Left renal cortex interstitium (tissue), 4 donors: ENCODE data around the gene SLC6A15. TPM values are rescaled to one million over a fixed set of nuclear protein-coding genes. Genes with fewer than 3 reads are reported as not detected.
A peak's percentile ranks its signal among the peaks of the same experiment; 100 is the strongest.

ENCODE experiments used
- DNase-seq, 4 donors: peaks; one replicate each; pipeline ENCODE4 v3.0.0-alpha.2; 2013; ENCODE audit warnings: low read depth in 4 of 4, low spot score in 2 of 4, missing footprints in 1 of 4
- polyA plus RNA-seq, 4 donors: library from polyadenylated mRNA; unstranded; fragments of 120-200 nt; gene quantifications; one replicate each; pipeline ENCODE4 v1.2.1, GENCODE V29; 2013; ENCODE audit not compliant: insufficient read length in 4 of 4

The SLC6A15 gene
- polyA plus RNA-seq = 1 to 10 TPM in 3 of 4 donors, under 1 TPM in 1; 0.46 to 2.0 (median 1.1) TPM

DNA sequence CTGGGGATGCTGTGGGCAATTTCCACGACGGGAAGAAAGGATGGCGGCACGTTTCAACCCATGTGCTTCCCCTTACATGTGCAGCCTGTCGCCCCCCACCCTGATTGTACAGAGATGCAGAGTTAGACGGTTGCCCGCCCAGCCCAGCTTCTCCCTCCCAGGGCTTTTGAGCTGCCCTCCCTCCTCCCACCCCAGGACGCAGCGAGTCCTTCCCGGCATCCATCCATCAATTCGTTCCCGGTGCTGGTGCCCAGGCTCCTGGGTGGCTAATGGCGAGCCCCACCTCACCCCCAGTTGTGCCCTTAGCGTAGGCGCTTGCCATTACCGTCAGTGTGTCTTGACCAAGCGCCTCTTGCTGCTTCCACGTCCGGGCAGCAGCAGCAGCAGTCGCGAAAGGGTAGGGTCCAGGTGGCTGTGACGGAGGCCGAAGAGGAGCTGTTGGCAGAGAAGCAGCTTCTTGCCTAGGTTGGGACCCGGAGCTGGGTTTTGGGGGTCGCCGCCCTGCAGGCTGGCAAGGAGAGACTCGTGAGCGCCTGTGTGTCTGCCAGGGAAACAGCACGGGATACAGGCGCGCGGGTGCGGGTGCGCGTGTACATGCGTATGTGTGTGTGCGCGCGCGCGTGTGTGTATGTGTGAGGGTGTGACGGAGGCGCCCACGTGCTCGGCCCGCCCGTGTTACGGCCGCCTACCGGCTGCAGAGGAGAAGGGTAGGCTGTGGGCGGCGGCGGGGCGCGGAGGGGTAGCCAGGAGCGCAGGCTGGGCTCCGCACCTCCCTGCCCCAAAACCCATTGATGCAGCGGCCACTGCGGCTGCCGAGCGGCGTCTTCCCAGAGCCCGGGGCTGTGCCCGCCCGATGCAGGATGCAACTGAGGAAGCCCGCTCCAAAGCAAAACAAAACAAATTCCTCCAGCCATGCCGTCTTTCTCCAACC, at the start of gene SLC6A15:
TSS of gene SLC6A15 (minus strand) at position 602 of the 931 bp plus-strand sequence. CDS start 20,679 bp downstream, outside the sequence.
- DNase-seq = peak in 2 of 4 donors; percentile 35 to 36

DNA sequence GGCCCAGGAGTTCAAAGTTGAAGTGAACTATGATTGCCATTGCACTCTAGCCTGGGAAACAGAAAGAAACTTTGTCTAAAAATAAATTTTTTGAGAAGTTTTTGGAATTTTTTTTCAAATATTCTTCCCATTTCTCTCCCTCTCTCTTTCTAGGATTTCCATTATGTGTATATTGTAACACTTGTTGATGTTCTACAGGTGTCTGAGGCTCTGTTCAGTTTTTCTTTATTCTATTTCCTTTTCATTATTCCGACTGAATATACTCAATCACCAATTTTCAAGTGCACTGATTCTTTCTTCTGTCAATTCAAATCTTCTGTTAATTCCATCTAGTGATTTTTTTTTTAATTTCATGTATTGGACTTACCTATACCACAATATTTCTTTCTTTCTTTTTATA, 48.3 kb upstream of the SLC6A15 start:
- no peak for DNase-seq

DNA sequence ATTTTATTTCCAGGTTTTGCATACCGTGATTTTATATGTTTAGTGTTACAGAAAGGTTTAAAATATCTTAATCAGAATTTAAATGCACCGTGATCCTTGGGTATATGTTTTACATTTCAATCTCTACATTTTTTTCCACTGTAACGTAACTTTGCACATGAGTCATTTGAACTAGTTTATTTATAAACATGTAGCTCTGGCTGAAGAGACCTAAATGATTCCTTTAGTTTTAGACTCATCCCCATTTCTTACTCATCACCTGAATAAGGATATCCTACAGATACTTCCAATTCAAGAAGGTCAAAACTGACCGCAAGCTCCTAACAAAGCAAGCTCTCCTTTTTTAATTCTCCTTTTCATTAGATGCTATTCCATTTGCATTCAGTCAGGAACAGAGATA, 42.7 kb upstream of the SLC6A15 start:
- no peak for DNase-seq

DNA sequence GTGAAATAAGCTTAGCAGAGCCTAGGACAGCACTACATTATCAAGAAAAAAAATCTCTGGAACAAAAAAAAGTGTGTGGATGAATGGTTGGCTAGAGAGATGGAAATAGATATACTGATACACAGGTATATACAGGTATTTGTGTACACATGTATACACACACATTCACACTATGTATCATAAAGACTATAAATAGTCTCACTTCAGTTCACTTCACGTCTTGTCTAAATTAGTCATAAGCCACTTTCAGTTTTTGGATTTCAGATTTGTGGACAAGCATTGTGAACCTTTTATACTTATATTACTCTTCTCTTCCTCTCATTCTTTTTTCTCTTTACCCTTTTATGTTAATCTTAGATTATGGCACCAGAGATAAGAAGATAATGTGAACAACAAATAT, 41.8 kb upstream of the SLC6A15 start:
- no peak for DNase-seq

DNA sequence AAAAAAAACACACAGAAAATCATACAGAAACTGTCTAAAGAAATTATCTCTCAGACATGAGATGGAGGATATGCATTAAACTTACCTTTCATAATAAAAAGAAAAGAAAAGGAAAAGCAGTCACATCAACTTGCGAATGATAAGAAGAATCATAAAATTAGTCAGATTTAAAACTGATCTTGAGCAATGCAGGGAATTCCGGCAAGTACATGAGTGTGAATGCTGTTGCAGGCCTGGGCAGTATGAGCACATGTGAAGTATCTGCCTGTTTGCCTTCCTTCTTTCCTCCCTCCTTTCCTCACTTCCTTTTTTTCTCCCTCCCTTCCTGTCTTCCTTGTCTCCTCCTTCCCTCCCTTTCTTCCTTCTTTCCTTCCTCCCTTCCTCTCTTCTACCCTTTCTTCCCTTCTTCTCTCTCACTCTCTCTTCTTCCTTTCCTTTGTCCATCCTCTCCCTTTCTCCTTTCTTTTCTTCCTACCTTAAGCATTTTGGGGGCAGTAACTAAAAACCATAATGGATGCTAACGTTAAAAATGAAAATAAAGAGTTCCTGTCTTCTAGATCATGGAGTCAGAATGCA, 38.5 kb upstream of the SLC6A15 start:
- no peak for DNase-seq

DNA sequence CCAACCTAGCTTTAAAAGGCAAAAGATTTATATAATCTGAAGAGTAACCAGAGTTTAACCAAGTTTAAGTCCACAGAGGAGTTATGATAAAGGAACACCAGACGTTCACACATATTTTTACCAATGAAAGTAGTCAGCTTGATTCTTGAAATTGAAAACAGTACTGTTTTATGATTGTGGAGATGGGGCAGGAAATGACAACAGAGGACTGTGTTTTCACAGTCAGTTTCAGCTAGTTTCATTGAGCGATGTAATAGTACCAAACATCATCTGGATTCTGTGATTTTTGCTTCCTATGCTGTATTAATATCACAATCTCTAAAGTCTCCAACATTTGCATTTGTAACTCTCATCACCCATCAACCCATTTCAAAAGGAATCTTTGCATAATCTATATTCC, 34.2 kb upstream of the SLC6A15 start:
- DNase-seq = no peak

DNA sequence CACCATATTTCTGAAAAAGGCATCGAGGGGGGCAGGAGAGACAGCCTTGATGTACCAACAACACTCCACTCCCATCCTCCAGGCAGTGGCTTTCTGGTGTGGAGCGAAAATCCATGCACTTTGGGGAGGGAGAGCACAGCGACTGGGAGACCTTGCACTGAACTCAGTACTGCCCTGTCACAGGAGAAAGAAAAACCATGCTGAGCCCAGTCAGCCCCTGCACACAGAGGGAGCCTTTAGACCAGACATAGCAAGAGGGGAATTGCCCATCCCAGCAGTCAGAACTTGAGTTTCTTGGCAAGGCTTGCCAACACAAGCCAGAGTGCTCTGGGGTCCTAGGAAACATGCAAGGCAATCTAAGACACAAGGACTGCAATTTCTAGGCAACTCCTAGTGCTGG, 24.8 kb upstream of the SLC6A15 start:
- no peak for DNase-seq

DNA sequence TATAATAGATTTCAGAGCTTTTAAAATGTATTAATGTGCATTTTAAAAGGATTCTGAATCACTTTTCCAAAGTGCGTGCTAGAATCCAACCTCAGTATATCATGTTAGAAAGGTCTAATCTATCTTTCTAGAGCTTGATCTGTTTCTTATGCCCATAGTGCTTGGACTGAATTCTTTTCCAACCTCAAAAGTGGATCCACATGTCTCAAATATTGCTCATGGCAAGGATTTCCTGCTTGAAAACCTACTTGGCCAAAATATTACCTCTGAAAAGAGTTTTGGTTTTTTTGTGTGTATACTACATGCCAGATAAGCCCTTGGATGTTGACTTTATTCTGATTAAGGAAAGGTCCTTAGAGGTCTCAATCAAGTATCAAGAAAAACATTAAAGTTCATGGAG, 16.9 kb upstream of the SLC6A15 start:
- no peak for DNase-seq

DNA sequence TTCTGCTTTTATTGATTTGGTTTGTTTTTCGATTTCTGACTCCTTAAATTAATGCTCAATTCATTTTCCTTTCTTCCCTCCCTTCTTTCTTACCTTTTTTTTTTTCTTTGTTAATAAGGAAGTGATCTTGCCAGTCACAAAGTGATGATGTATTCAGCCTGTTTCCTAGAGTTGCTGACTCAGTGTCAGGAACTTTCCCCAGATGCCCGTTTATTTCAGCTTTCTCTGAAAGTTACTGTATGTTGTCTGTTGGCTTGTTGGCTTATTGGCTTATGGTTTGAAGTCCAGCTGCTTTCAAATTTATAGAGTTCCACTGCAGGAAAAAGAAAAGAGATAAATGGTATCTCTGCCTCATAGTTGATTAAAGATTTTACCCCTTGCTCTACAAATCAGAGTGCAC, 12.4 kb upstream of the SLC6A15 start:
- DNase-seq = no peak

DNA sequence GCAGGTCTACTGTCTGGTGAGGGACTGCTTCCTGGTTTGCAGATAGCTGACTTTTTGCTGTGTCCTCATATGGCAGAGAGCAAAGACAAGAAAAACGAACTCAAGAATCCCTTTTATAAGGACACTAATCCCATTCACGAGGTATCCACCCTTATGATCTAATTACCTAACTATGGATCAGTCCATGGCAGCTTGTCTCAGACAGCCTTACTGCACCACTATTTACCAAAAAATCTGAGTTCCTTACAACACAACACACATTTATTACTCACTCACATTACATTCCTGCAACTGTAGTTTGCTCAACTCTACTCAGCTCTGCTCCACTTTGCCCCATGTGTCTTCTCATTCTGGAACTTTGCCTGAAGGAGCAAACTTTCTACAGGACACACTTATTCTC, 10.1 kb upstream of the SLC6A15 start:
- no peak for DNase-seq

DNA sequence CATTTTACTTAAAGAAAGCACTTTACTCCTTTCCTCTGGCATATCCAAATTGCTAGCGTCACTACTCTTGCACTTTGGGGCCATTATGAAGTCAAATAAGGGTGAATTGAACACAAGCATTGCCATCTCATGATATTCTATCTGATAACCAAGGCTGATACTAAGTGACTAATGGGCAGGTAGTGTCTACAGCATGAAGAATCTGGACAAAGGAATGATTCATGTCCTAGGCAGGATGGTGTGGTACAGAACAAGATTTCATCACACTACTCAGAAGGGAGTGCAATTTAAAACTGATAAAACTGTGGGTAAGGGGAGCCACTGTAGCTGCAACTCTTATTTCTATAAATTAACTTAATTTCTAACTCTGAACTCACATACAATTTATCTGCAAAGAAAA, 7.7 kb upstream of the SLC6A15 start:
- DNase-seq = no peak

DNA sequence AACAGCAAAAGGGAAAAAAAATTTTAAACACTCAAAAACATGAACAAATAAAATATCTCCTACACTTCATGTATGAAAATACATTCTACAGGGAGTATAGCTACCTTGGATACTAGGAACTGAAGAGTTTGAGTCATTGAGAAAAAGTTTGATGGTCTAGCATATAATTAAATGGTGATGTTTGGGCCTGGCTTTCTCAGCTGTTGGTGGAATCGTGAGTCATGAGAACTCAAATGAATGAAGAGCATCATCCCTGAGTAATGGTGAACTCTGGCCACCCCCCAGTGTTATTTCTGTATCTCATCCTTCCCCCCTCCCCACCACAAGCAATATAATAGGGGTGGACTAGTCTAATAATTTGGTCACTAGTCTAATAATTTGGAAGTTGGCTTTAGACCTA, 6.7 kb upstream of the SLC6A15 start:
- no peak for DNase-seq

DNA sequence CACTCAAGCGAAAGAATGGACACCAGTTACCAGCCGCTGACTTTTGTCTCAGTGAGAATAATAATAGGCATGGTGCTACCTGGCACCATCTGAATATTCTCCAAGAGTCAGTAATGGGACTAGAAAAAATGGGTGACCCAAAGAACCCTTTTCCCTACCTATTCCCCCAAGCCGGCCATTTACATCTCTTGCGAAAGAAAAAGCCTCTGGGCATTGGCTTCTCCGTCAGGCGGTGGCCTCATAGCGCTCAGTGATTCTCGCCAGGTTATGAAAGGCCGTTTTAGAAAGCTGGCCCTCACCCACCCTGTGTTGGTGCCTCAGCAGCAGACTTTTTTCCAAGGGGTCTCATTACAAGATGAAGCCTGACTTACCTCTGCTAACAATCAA, 523 bp upstream of the SLC6A15 start:
- DNase-seq = peak in 1 of 4 donors; percentile 18

DNA sequence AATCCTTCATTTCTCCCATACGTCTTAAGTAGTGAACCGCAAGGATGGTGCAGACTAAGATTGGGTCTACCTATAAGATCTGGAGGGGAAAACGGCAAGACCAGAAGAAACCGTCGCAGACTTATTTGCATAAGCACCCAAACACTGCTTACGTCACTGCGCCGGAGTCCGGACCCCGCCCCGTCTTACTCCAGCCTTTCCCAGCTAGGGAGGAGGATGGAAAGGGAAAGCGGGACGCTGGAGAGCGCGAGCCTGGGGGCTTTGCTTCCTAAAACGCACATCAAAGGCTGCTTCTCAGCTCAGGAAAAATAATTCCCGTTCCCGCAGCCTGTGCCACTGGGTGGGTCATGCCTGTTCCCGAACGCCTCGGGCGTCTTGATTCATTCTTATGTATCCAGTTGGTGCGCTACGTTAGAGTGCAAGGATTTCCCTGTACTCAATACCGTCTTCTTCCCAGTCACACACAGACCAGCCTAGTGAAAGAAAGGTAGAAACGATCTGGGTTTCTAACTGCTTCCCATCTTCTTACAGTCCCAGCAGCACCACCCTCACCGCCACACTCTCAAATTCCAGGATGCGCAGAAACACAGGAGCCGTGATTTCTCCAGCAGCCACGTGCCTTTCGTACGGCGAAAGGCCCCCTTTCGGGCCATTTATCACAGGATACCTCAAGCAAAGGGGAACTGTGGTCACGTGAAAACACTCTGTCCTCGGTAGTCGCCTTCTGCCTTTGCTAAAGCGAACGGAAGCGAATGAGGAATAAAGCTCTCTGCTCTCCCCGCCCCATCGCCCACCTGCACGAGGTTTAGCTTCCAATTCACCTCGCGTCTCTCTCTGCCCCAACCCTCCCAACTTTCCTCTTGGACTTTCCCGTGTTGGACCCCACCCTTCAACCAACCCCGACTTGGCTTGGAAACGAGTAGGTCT, 1.1 kb downstream of the SLC6A15 start:
- peak in 2 of 4 donors; percentile 37 to 41 for DNase-seq

DNA sequence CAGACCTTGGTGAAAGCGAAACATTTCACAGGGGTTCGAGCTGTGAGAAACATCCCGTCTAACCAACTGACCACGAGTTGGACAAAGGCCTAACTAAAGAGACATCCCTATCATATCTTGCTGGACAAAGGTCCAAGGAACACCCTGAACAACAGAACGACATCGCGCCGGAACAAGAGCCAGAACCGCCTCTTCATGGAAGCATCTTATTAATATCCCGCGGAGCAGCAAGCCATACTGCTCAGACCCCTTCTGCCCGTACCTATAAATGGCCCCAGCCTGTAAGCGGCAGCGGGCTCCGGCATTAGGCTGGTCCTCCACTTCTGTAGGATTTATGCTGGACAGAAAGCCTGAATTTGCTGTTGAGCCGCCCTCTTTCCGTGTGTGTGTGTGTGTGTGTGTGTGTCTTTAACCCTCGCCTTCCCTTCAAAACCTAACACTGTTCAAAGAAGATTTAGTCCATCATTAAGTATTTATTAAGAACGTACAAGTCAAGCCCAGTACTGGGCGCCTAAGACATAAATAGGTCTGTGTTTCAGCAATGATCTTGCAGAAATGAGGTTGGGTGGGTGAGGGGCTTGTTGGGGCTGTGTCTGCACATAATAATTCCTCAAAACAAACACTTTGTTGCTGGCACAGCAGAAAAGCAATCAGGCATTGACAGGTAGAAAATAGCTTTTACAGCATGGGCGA, 1.9 kb downstream of the SLC6A15 start:
- peak in 2 of 4 donors; percentile 20 to 21 for DNase-seq

DNA sequence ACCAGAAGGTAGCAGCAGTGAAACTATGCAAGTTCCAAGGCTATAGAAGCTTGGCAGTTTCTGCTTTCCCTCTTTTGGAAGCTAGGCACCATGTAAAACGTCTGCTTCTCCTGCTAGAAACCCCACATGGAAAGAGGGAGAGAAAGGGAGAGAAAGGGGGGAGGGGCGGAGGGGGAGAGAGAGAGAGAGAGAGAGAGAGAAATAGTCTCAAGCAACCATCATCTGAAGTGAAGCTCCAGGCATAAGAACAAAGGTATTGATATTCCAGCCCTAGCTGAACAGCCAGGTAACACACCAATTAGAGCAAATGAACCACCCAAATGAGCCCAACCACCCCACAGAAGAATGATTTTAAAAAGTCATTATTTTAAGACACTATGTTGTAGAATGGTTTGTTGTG, 8.5 kb downstream of the SLC6A15 start:
- no peak for DNase-seq

DNA sequence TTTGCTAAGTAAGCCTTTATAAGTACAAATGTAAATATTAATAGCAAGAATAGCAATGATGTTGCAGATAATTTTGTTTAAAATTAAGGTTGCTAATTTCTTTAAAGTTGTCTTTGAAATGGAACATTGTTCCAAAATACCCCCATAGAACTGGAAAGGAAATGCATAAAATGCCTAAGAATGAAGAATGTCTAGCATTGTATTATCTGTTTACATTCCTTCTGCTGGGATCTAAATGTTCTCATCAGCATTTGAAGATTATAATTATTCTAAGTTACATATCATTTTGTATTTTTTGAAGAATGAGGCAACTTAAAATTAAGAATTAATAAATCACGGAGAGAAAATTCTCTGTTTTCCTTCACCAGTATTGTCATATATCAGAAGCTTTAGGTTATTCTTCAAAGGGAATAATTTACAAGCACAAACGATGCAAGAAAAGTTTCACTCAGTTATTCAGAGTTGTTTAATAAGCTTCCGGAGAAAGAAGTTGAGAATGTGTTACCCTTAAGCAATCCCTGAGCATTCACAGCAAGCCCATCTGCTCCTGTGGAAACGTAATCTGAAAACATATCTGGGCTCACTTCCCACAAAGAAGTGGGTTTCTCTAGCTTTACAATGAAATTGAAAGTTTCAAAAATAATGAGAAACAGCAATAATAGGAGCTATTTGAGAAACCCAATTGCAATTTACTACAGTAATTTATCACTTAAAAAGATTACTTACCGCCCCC, 21.3 kb downstream of the SLC6A15 start:
- no peak for DNase-seq

DNA sequence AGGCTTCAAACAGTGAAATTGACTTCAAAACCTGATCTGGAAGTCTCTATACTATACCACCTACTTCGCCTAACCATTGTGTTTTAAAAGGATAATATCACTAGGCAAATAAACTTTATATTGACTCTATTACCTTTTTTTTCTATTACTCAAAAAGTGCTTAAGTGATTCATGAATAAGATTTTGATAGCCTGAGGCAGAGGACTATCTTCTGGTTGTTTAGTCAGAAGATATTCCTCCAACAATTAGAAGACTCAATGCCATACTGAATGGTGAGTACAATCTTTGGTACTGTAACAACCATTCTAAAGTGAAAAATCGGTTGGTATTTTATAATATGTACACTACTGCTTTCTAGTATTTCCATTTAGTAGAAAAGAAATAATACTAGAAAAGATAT, 22.8 kb downstream of the SLC6A15 start:
- DNase-seq = no peak

DNA sequence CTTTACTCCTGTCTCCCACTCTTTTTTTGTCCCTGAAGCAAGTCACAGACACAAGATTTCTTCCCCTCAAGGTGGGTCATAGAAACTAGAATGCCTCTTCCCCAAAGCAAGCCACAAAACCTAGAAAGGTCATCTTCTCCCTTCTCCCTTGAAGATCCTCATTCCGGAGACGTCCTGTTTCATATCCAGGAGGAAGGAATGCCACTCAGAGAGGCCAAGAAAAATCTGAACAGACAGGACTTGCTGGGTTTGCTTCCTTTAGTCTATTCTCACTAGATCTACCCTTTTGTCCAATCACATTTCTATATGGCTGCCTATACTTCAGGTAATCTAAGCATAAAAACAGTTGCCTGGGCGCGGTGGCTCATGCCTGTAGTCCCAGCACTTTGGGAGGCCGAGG, 23.7 kb downstream of the SLC6A15 start:
- DNase-seq = no peak

DNA sequence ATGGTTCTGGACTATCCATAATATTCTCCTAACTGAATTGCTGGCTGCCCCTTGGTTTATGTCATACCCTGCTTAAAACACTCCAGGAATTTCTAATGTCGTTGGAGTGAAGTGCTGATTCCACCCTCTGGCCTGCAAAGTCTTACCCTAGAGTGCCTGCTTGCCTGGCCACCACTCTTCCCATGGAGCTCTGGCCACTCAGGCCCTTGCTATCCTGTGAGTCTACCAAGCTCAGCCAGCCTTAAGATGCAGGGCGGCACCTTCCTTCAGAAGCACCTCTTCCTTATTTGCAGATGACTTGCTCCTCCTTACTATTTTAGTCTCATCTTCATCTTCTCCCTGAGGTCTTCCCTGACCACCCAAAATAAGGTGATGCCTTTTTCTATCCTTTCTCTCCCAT, 35.3 kb downstream of the SLC6A15 start:
- DNase-seq = no peak
